GM12875 (cell line): ENCODE results near the gene PCDHGB2.
"Not testable (repeated sequence)": the region's sequence is repeated elsewhere in the genome, so short reads cannot be mapped to it uniquely, and the experiment has no call there.

ENCODE experiments used
- H3K4me3 ChIP-seq: one replicate; pipeline ENCODE4 v1.5.1; 2011; ENCODE audit warnings: low read depth, low read length, control low read depth
- CTCF ChIP-seq: IDR thresholded peaks from 2 replicates; pipeline ENCODE4 v1.5.1; 2011; ENCODE audit warnings: low read depth, mild to moderate bottlenecking, control low read depth, inconsistent platforms, low read length, moderate library complexity, borderline replicate concordance; ENCODE audit not compliant: insufficient read depth

PCDHGB2 gene

GRCh38 chr5:141326088-141326854, 33.5 kb upstream of the PCDHGB2 start:
- TF ChIP-seq CTCF = peak; percentile 58; the same call in 1 of the 2 replicates
- no peak overlapping the region for H3K4me3 ChIP-seq

GRCh38 chr5:141328231-141328630, 31.6 kb upstream of the PCDHGB2 start:
- no peak overlapping the region for H3K4me3 ChIP-seq
- no peak for TF ChIP-seq CTCF

GRCh38 chr5:141330299-141331080, 29.3 kb upstream of the PCDHGB2 start, which contains the start of gene PCDHGA1:
Gene PCDHGA1 (plus strand): TSS chr5:141330514.
- peak; percentile 40; the same call in 1 of the 2 replicates for TF ChIP-seq CTCF

DNA sequence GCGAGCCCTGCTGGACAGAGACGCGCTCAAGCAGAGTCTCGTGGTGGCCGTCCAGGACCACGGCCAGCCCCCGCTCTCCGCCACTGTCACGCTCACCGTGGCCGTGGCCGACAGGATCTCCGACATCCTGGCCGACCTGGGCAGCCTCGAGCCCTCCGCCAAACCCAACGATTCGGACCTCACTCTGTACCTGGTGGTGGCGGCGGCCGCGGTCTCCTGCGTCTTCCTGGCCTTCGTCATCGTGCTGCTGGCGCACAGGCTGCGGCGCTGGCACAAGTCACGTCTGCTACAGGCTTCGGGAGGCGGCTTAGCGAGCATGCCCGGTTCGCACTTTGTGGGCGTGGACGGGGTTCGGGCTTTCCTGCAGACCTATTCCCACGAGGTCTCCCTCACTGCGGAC, 27.2 kb upstream of the PCDHGB2 start:
- H3K4me3 ChIP-seq = not testable (repeated sequence)

More at GRCh38 chr5:141330299-141331080, 29.3 kb upstream of the PCDHGB2 start, which contains the start of gene PCDHGA1:
- H3K4me3 ChIP-seq = no peak within 1 kb of the TSS

DNA sequence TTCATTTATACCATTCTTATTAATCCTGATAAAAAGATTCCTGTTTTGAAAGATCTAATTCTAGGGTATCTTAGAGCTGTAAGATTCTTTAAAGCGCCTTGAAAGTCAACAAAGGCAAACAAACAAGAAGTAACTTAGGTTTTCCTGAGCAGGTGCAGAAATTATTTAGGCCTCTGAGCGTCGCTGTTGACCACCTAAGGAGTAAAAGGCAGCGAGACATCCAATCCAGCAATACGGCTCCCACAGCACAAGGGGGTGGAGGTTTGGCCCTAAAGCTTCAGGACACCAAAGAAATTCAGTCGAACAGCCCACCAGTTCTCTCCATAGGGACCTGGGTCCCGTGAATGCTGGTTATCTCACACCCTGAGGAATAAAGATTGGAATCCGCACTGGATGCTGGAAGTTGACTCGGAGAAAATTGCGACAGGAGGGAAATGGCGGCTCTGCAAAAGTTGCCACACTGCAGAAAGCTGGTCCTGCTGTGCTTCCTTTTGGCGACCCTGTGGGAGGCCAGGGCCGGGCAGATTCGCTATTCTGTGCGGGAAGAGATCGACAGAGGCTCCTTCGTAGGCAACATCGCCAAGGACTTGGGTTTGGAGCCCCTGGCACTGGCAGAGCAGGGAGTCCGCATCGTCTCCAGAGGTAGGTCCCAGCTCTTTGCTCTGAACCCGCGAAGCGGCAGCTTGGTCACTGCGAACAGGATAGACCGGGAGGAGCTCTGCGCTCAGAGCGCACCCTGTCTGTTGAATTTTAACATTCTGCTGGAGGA, 21.1 kb upstream of the PCDHGB2 start, which contains the start of gene PCDHGA2:
TSS of gene PCDHGA2 (plus strand) at position 223 of the 769 bp plus-strand sequence.
- TF ChIP-seq CTCF = peak; percentile 26; the same call in 1 of the 2 replicates
- no peak within 1 kb of the TSS for H3K4me3 ChIP-seq

GRCh38 chr5:141340781-141341354, 18.9 kb upstream of the PCDHGB2 start:
- not testable (repeated sequence) for H3K4me3 ChIP-seq

- no peak overlapping the region for H3K4me3 ChIP-seq
- no peak for TF ChIP-seq CTCF
Measured at GRCh38 chr5:141342773-141343172, 17.0 kb upstream of the PCDHGB2 start.
